ENCODE data around the gene FAM200B.

DNA sequence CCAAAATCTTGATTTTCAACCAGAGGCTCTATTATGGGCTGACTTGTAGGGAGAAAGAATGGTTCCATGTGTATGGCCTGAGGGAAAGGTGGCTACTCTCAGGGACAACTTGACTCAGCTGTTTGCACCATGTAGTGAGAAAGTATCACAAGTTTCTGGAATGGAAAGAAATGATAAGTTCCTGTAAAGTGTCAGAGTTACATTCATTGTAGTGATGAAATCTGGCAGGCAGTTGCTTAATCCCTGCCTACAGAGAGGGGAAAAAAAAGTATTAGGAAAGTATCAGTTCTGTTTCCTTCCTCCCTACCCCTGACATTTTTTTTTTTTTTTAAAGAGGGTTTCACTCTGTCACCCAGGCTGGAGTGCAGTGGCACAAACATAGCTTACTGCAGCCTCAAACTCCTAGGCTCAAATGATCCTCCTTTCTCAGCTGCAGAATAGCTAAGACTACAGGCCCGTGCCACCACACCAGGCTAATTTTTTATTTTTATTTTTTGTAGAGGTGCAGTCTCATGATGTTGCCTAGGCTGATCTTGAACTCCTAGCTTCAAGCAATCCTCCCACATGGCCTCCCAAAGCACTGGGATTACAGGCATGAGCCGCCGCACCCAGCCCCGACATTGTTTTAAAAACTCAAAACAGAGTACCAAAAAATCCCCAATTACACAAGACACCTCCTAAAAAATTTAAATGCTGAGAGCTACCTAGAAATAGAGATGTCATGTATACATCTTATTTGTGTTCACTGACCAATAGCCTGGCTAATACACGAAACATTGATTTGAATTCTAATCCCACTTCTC is 21.7 kb upstream of the FAM200B start:
- TF ChIP-seq POLR2A (IDR thresholded peaks at IDR 0.05; ENCODE audit: low read depth, low read length) (no peak), POLR2AphosphoS5 (IDR thresholded peaks at IDR 0.05; ENCODE audit: low read depth, low read length) (no peak)

Measured in GM12892 (cell line).